ENCODE data around the gene LAMB3. TPM values are rescaled to one million over a fixed set of nuclear protein-coding genes. Genes with fewer than 3 reads are reported as not detected.

LAMB3 gene
- total RNA-seq, 1 experiment from 2014 or later: 0.28 TPM

- no peaks in the 10 kb centered on the region for H3K79me2 ChIP-seq (ENCODE audit: insufficient read depth, low read length)
- H2BK5ac ChIP-seq (ENCODE audit: insufficient read length, low read length): no peak overlapping the region
- H3K4ac ChIP-seq (ENCODE audit: low read depth, low read length): no peak overlapping the region
- H4K8ac ChIP-seq (replicated peaks; ENCODE audit: insufficient read length, low read depth, low read length): no peak overlapping the region
- no peaks in the 10 kb centered on the region for H3K36me3 Mint-ChIP-seq (ENCODE audit: insufficient read depth in 1 of 3, low read depth in 3 of 3)
- H3K79me1 ChIP-seq (ENCODE audit: insufficient read depth, low read depth, low read length, poor library complexity, severe bottlenecking): no peaks in the 10 kb centered on the region
- no peak overlapping the region for H3K14ac ChIP-seq (ENCODE audit: insufficient read depth, low read length)
- no peak overlapping the region for H3T11ph ChIP-seq (ENCODE audit: low read length)
- H3K9me3 ChIP-seq (ENCODE audit: control insufficient read depth, low read depth, low read length): no peaks in the 10 kb centered on the region
- no peak overlapping the region for H4K91ac ChIP-seq (ENCODE audit: insufficient read length, low read depth, low read length)
- no peak overlapping the region for H2AK5ac ChIP-seq (ENCODE audit: insufficient read length, low read length)
- no peak overlapping the region for H2BK12ac ChIP-seq (ENCODE audit: insufficient read length, low read depth, low read length)
- no peak overlapping the region for H2BK120ac ChIP-seq (ENCODE audit: low read depth, low read length, poor library complexity, severe bottlenecking)
- no peak overlapping the region for H3K9ac ChIP-seq (ENCODE audit: extremely low read depth, insufficient read length, low read length)
- no peak overlapping the region for H3K18ac ChIP-seq (ENCODE audit: insufficient read length, low read depth, low read length)
- no peak for TF ChIP-seq CTCF (conservative IDR thresholded peaks at IDR 0.05)
- peaks cover 0 to 3% of the 10 kb centered on the region in 2 experiments; a peak in 1 of 4 replicates for H3K4me1 Mint-ChIP-seq
- H4K5ac ChIP-seq (ENCODE audit: insufficient read length, low read depth, low read length): no peak overlapping the region
- H3K27ac Mint-ChIP-seq: peak overlapping the region in 1 of 3 experiments; percentile 21; a peak in 1 of 7 replicates
- no peak overlapping the region for H2AFZ ChIP-seq (ENCODE audit: low read length)
- no peak overlapping the region for H2BK15ac ChIP-seq (ENCODE audit: low read depth, low read length)
- H3K23ac ChIP-seq (ENCODE audit: insufficient read length, low read depth, low read length): no peak overlapping the region
- no peak overlapping the region for H3K56ac ChIP-seq (ENCODE audit: insufficient read length, low read depth, low read length)
- no CpG with 5 or more reads among the region's 4 CpGs for WGBS (ENCODE audit: extremely low coverage, insufficient read length, low lambda C conversion rate)
- no peaks in the 10 kb centered on the region for H3K23me2 ChIP-seq (ENCODE audit: insufficient read length, low read depth, low read length, poor library complexity, severe bottlenecking)
- no peak overlapping the region for H3K4me2 ChIP-seq (ENCODE audit: insufficient read depth, insufficient read length, low read length)
- no peaks in the 10 kb centered on the region for H3K27me3 ChIP-seq (ENCODE audit: insufficient read depth, low read length)
- no peaks in the 10 kb centered on the region for H3K9me3 Mint-ChIP-seq
- H3K27me3 Mint-ChIP-seq (ENCODE audit: low read depth): peaks cover 19% of the 10 kb centered on the region
- no peaks in the 10 kb centered on the region for H3K4me1 ChIP-seq (ENCODE audit: insufficient read depth, low read length)
- peak; percentile 33 for DNase-seq
- no peak overlapping the region for H3K4me3 Mint-ChIP-seq
- H3K27ac ChIP-seq (ENCODE audit: insufficient read length, low read depth, low read length): no peak overlapping the region
- no peak overlapping the region for H2BK20ac ChIP-seq (ENCODE audit: low read depth, low read length, poor library complexity, severe bottlenecking)
- H4K20me1 ChIP-seq (ENCODE audit: control insufficient read depth, insufficient read depth, insufficient read length): no peaks in the 10 kb centered on the region
Observed at GRCh38 chr1:209685821-209686220, 33.6 kb upstream of the LAMB3 start.
